ENCODE measurements around the gene ADCY1.

Gene ADCY1

DNA sequence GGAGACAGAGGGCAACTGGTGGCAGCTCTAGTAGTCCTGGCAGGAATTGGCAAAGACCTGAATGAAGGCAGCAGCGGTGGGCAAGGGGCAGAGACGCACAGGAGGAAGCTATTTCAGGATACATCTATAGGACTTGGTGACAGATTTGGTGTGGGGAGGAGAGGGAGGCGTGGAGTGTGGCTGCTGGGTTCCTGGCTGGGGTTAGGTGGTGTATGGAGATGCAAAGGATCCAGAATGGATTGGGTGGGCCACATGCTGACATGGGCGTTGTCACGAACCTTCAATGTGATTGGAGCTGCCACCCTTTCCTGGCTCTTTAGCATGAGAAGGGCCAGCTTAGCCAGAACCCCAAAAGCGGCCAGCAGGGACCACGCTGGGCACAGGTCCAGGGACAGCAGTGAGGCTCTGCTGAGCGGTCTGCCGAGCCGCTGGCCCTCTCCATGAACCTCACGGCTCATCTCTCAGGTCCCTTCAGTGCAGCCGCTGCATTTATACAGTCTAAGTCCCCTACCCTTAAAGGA, 10.2 kb upstream of the ADCY1 start:
- no peak overlapping the region for H3K4me2 ChIP-seq (ENCODE audit: low read depth, low read length, poor library complexity, severe bottlenecking)
- H3K79me2 ChIP-seq (ENCODE audit: insufficient read depth, low read length) = no peaks in the 10 kb centered on the region
- TF ChIP-seq EZH2phosphoT487 (conservative IDR thresholded peaks at IDR 0.05; ENCODE audit: low read length) = no peak
- TF ChIP-seq, protein P1, sequence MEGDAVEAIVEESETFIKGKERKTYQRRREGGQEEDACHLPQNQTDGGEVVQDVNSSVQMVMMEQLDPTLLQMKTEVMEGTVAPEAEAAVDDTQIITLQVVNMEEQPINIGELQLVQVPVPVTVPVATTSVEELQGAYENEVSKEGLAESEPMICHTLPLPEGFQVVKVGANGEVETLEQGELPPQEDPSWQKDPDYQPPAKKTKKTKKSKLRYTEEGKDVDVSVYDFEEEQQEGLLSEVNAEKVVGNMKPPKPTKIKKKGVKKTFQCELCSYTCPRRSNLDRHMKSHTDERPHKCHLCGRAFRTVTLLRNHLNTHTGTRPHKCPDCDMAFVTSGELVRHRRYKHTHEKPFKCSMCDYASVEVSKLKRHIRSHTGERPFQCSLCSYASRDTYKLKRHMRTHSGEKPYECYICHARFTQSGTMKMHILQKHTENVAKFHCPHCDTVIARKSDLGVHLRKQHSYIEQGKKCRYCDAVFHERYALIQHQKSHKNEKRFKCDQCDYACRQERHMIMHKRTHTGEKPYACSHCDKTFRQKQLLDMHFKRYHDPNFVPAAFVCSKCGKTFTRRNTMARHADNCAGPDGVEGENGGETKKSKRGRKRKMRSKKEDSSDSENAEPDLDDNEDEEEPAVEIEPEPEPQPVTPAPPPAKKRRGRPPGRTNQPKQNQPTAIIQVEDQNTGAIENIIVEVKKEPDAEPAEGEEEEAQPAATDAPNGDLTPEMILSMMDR (IDR thresholded peaks at IDR 0.05; ENCODE audit: insufficient read depth, low read length, poor library complexity, severe bottlenecking) = no peak
- H3K9ac ChIP-seq (ENCODE audit: low read length) = no peak overlapping the region
- H4K20me1 ChIP-seq (ENCODE audit: low read depth, low read length) = no peaks in the 10 kb centered on the region
- H3K4me3 ChIP-seq (ENCODE audit: insufficient read depth, low read length, poor library complexity, severe bottlenecking) = no peak overlapping the region
- H2AFZ ChIP-seq (ENCODE audit: low read depth, low read length, severe bottlenecking) = no peak overlapping the region
- no peaks in the 10 kb centered on the region for H3K36me3 ChIP-seq (ENCODE audit: low read length)
- H3F3A ChIP-seq (ENCODE audit: insufficient read depth) = no peaks in the 10 kb centered on the region
- peaks cover 8% of the 10 kb centered on the region; the same call in 1 of the 2 replicates for H3K9me3 ChIP-seq (ENCODE audit: insufficient read depth, low read length)
- no peaks in the 10 kb centered on the region for H3K9me2 ChIP-seq (replicated peaks; ENCODE audit: insufficient read depth, low read length)
- H3K27me3 ChIP-seq (ENCODE audit: low read length) = no peaks in the 10 kb centered on the region
- no peak overlapping the region for H3K27ac ChIP-seq (ENCODE audit: low read depth, low read length)

DNA sequence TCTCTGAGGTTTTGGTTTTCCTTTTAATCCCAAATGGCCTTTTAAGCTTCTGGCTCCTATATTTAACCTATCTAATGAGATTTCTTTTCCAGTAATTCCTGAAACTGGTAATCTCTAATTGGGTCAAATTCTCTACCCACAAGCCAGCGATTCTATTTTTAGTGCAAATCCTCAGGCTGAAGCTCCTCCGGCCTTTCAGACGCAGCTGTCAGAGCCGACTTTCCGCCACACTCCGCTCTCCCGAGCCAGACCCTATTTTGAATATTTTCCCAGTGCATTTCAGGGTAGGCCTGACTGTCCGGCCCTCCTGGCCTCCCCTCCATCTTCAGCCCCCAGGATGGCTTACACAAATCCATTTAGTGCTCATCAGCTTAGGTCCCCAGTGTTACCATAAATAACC, 9.7 kb upstream of the ADCY1 start:
- no peaks in the 10 kb centered on the region for H4K20me1 ChIP-seq (ENCODE audit: low read depth, low read length)
- no peaks in the 10 kb centered on the region for H3K79me2 ChIP-seq (ENCODE audit: insufficient read depth, low read length)
- no peak overlapping the region for H3K27ac ChIP-seq (ENCODE audit: low read depth, low read length)
- no peaks in the 10 kb centered on the region for H3K9me2 ChIP-seq (replicated peaks; ENCODE audit: insufficient read depth, low read length)
- H3K36me3 ChIP-seq (ENCODE audit: low read length) = no peaks in the 10 kb centered on the region
- no peaks in the 10 kb centered on the region for H3K27me3 ChIP-seq (ENCODE audit: low read length)
- TF ChIP-seq, protein P1 (IDR thresholded peaks at IDR 0.05; ENCODE audit: insufficient read depth, low read length, poor library complexity, severe bottlenecking) = no peak
- TF ChIP-seq EZH2phosphoT487 (conservative IDR thresholded peaks at IDR 0.05; ENCODE audit: low read length) = no peak
- H3K4me3 ChIP-seq (ENCODE audit: insufficient read depth, low read length, poor library complexity, severe bottlenecking) = no peak overlapping the region
- no peak overlapping the region for H2AFZ ChIP-seq (ENCODE audit: low read depth, low read length, severe bottlenecking)
- H3K4me2 ChIP-seq (ENCODE audit: low read depth, low read length, poor library complexity, severe bottlenecking) = no peak overlapping the region
- H3K9me3 ChIP-seq (ENCODE audit: insufficient read depth, low read length) = peaks cover 7% of the 10 kb centered on the region; the same call in 1 of the 2 replicates
- H3F3A ChIP-seq (ENCODE audit: insufficient read depth) = no peaks in the 10 kb centered on the region
- H3K9ac ChIP-seq (ENCODE audit: low read length) = no peak overlapping the region

DNA sequence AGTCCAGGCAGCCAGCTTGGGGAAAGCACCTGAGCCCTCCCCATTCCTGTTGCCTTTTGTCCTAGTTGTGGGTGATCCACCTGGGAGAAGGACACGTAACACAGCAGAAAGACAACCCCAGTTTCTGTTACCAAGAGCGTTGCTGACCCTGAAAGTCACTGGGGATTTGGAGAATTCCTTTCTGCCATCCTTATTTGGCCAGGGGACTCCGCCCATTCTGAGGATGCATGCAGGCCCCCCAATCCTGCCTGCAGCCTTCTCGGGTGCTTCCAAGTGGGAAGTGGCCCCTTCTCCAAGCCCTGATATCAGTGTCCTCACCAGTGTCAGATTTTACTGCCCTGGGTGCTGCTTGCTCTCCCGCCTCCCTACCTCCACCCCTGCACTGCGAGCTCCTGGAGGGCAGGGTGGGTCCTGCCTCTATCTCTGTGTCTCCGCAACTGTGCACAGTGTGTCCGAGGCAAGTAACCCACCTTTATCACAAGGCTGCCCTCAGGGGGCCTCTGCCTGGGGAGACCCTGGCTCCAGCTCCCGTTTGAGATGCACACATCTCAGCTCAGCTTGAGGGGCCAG, 9.2 kb upstream of the ADCY1 start:
- H3K27me3 ChIP-seq (ENCODE audit: low read length) = no peaks in the 10 kb centered on the region

More for the DNA sequence above, 9.2 kb upstream of the ADCY1 start:
- H3K4me3 ChIP-seq (ENCODE audit: insufficient read depth, low read length, poor library complexity, severe bottlenecking) = no peak overlapping the region
- no peaks in the 10 kb centered on the region for H3F3A ChIP-seq (ENCODE audit: insufficient read depth)
- no peaks in the 10 kb centered on the region for H3K79me2 ChIP-seq (ENCODE audit: insufficient read depth, low read length)
- H2AFZ ChIP-seq (ENCODE audit: low read depth, low read length, severe bottlenecking) = no peak overlapping the region
- no peak overlapping the region for H3K4me2 ChIP-seq (ENCODE audit: low read depth, low read length, poor library complexity, severe bottlenecking)
- no peak overlapping the region for H3K27ac ChIP-seq (ENCODE audit: low read depth, low read length)
- H3K9me3 ChIP-seq (ENCODE audit: insufficient read depth, low read length) = peaks cover 2% of the 10 kb centered on the region; the same call in 1 of the 2 replicates
- TF ChIP-seq, protein P1 (IDR thresholded peaks at IDR 0.05; ENCODE audit: insufficient read depth, low read length, poor library complexity, severe bottlenecking) = no peak
- TF ChIP-seq EZH2phosphoT487 (conservative IDR thresholded peaks at IDR 0.05; ENCODE audit: low read length) = no peak
- no peak overlapping the region for H3K9ac ChIP-seq (ENCODE audit: low read length)
- H4K20me1 ChIP-seq (ENCODE audit: low read depth, low read length) = no peaks in the 10 kb centered on the region
- no peaks in the 10 kb centered on the region for H3K36me3 ChIP-seq (ENCODE audit: low read length)
- no peaks in the 10 kb centered on the region for H3K9me2 ChIP-seq (replicated peaks; ENCODE audit: insufficient read depth, low read length)

Measured in SU-DHL-6 (cell line).